HS-5 (cell line): ENCODE results near the gene LRRN4CL.
A peak's percentile ranks its signal among the peaks of the same experiment; 100 is the strongest.
"Not testable (repeated sequence)": the region's sequence is repeated elsewhere in the genome, so short reads cannot be mapped to it uniquely, and the experiment has no call there.

Source experiments
- DNase-seq: peaks from one replicate; pipeline ENCODE4 v3.0.0-alpha.2; 2012; ENCODE audit warnings: low read depth

The LRRN4CL gene

DNA sequence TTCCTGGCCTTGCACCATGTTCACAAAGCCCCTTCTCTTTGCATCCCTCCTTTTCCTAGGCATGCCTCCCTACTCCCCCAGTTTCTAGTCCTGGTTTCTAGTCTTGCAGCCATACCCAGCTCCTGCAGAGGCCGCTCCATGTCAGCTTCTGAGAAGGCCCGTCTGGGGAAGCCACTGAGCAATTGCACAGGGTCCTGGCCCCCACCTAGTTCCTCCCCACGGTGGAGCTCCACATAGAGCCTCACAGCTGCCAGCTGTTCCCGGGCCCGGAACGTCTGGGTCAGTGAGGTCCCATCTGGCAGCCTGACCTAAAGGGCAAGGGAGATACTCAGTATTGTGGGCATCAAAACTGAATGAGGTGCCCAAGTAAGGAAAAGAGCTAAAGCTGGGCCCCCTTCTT lies 12.6 kb downstream of the LRRN4CL start:
- no peak for DNase-seq

DNA sequence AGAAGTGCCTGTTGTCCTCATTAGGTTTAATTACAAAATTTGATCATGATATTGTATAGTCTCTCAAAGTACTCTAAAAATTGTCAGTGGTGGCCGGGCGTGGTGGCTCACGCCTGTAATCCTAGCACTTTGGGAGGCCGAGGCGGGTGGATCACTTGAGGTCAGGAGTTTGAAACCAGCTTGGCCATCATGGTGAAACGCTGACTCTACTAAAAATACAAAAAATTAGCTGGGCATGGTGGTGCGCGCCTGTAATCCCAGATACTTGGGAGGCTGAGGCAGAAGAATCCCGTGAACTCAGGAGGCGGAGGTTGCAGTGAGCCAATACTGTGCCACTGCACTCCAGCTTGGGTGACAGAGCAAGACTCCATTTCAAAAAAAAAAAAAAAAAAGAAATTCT lies 13.9 kb downstream of the LRRN4CL start:
- not testable (repeated sequence) for DNase-seq

DNA sequence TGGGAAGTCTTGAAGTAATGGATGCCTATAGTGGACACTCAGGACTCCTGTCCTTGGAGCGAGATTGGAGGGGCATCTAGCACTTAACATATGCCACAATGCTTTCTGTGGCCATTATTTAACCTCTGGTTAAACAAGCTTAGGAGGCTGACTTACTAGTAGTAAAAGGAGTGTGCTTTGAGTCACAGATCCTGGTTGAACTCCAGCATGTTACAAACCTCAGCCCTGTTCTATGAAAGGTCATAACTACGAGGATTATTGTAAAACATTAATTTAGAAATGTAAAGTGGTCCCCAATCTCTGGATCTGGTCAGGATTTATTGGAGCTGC lies 16.2 kb downstream of the LRRN4CL start:
- DNase-seq, result no peak

DNA sequence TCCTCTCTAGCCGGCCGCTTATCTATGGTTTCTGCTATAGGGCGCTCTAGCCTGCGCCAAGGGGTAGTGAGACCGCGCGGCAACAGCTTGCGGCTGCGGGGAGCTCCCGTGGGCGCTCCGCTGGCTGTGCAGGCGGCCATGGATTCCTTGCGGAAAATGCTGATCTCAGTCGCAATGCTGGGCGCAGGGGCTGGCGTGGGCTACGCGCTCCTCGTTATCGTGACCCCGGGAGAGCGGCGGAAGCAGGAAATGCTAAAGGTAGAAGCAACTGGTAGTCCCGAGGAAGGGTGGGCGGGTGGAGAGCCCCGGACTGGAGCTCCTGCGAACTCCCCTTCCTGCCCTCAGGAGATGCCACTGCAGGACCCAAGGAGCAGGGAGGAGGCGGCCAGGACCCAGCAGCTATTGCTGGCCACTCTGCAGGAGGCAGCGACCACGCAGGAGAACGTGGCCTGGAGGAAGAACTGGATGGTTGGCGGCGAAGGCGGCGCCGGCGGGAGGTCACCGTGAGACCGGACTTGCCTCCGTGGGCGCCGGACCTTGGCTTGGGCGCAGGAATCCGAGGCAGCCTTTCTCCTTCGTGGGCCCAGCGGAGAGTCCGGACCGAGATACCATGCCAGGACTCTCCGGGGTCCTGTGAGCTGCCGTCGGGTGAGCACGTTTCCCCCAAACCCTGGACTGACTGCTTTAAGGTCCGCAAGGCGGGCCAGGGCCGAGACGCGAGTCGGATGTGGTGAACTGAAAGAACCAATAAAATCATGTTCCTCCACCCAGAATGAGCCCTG lies 17.5 kb downstream of the LRRN4CL start, which contains the start of the genes LBHD1 and UQCC3:
Gene LBHD1, minus strand, starts transcription at position 660 of the 782 bp plus-strand sequence. CDS start 2,236 bp downstream, outside the sequence.
Gene UQCC3, plus strand, starts transcription at position 66 of the 782 bp plus-strand sequence. Its CDS starts 73 bp downstream, at position 139.
- peak; percentile 61 for DNase-seq

DNA sequence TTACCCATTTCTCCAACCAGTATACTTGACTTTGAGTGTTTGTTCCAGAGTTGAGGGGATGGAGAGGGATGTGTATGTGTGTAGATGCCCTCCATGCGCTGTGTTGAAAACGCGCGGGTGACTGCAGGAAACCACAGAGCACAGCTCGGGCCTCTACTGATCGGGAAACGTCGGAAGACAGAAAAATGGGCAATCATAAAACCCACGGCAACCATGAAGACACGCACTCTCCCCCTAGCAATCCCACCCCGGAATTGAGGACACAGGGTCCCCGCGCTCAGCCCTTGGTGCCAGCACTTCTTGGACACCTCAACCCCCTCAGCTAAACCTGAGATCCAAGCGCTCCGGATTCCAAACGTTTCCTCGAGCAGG lies 18.1 kb downstream of the LRRN4CL start:
- no peak for DNase-seq

DNA sequence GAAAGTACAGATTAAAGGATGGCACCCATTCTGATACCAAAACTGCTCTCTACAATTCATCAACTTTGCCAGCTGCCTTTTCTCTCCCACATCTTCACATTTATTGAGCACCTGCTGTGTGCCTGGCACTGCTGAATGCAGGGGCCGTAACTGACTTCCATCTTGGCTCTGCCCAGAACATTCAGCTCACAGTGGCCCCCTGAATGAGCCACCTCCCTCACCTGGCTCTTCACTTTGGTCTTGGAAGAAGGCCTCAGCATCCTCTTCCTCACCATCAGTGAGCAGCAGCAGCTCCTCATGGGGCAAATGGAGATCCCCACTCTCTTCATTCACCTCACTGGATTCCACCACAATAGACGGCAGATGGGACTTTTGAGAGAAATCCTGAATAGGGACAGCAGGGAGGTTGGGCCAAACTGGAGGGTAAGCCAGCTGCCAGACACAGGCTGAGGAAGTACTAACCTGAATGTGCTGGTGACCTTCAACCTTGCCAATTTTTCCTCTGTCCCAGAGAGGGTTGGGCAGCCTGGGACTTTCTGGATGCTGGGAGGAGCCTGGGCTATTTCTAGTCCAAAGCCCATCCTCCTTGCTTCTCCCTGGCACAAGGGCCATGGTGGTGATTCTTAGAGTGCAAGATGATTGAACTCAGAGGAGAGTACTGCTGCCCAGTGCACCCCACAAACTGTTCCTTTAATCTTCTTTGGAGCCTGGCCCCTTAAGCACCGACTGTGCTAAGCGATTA lies 19.7 kb downstream of the LRRN4CL start:
- DNase-seq, result no peak

DNA sequence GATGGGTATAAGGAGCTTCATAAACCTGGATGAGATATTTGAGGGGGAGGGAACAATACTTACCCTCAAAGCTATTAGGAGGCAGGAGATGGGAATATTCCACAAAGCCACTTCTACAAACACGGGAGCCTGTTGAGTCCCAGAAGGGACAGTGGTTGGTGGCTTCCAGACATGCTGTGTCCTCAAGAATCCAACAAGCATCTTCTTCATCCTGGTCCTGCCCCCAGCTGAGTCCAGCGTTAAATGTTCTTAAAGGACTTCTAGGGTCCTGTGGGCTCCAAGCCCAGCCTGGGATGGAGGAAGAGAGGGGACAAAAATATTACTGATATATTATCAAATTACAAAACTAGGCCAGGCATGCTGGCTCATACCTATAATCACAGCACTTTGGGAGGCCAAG lies 21.9 kb downstream of the LRRN4CL start:
- DNase-seq, result no peak

DNA sequence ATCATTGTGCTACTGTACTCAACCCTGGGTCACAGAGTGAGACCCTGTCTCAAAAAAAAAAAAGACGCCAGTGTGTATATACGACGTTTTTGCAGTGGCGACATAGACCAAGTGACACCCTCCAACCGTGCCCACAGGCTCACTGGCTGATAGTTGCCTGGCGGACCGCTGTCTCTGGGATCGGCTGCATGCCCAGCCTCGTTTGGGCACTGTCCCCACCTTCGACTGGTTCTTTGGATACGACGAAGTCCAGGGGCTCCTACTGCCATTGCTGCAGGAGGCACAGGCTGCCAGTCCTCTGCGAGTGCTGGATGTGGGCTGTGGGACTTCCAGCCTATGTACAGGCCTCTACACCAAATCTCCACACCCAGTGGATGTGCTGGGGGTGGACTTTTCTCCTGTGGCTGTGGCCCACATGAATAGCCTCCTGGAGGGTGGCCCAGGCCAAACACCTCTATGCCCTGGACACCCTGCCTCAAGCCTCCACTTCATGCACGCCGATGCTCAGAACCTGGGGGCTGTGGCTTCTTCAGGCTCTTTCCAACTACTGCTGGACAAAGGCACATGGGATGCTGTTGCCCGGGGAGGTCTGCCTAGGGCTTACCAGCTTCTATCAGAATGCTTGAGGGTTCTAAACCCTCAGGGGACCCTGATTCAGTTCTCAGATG lies 22.9 kb downstream of the LRRN4CL start:
- DNase-seq, result no peak

DNA sequence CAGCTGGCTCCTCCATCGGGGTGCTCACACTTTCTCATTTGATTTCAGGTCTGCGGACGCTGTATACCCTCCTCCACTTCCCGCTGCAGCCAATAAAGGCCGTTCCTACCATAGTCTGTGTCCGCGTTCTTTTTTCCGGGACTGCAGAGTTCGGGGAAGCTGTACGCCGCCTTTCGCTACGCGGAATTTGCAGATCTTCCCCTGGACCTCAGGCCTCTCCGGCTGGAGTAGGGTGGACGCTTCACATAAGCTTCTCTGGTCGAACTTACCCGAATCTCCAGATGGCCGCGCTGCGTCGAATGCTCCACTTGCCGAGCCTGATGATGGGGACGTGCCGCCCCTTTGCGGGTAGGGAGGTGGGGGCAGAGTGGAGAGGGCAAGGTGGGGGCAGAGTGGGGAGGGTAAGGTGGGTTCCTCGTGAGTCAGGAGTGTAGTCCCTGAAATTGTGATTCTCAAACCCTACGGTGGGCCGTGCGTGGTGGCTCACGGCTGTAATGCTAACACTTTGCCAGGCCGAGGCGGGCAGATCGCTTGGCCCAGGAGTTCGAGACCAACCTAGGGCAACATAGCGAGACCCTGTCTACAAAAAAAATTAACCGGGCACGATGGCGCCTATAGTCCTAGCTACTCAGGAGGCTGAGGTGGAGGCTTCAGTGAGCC lies 23.6 kb downstream of the LRRN4CL start:
- DNase-seq, result no peak

DNA sequence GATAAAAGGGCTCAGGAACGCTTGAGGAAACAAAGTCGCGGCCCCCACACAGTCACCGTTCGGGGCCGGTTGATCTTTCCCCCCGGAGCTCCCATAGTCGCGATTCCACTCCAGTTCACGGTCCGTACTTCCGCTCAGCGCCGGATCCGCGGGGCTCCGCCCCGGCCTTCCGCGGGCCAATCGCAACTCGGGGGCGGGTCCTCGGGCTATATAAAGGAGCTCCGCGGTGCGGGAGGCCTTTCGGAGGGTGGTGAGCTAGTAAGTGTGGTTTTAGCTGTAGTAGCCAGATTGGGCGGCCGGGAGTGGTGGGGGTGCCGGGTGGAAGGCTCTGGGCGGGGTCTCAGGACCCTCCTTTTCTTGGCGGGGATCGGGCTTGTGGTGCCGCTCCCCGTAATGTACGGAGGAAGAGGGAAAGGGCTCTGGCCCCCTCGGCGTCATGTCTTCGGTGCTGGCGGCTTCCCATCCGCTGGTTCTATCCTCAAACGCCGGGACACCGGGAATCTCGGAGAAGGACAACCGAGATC lies 24.2 kb downstream of the LRRN4CL start, which contains the start of the genes C11orf98 and CSKMT:
Gene C11orf98, minus strand, starts transcription at position 136 of the 524 bp plus-strand sequence. Its CDS starts 41 bp downstream, at position 95.
Gene CSKMT, plus strand, starts transcription at position 238 of the 524 bp plus-strand sequence. CDS start 568 bp downstream, outside the sequence.
- DNase-seq, result peak; percentile 80

DNA sequence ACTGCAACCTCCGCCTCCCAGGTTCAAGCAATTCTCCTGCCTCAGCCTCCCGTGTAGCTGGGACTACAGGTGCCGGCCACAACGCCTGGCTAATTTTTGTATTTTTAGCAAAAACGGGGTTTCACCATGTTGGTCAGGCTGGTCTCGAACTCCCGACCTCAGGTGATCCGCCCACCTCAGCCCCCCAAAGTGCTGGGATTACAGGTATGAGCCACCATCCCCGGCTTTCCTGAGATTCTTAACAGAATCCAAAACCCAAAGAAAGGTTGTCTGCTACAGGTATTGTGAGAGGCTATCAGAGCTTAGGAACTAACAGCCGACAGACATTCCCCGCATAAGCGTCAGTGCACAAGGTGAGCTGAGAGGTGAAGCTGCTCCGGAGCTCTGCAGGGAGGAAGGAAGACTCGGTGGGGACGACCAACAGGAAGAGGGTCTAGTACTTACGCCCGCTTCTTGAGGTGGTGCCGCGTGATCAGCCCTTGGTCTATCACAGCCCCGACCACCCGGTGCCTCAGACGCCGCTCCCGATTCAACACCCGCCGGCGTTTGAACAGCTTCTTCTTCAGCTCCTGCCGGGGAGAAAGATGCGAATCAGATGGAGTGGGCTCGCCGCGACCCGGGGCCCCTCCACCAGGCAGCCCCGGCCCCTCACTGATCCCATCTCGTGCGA lies 24.8 kb downstream of the LRRN4CL start:
- no peak for DNase-seq

DNA sequence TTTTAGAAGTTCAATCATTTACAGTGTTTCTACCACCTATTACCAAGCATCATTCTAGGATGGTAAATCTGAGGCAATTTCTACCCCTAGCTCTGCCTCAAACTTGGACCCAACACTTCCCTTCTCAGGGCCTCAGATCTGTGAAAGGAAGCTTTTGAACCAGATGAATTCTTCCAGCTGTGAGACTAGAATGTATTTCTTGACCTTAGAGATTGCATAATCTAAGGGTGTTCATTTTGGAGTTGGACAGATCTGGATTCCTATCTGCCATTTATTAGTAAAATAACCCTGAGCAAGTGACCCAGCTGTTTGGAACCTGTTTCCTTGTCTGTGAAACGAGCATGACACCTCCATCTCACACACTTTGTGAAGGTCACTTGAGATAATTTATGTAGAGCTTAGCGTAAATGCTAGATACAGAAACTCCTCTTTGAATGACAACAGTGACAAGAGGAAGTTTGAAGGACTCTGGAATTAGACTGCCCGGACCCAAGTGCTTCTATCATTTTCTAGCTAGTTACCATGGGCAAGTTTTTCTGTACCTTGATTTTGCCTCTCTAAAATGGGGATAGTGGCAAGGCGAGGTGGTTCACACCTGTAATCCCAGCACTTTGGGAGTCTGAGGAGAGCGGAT lies 32.4 kb downstream of the LRRN4CL start:
- no peak for DNase-seq

DNA sequence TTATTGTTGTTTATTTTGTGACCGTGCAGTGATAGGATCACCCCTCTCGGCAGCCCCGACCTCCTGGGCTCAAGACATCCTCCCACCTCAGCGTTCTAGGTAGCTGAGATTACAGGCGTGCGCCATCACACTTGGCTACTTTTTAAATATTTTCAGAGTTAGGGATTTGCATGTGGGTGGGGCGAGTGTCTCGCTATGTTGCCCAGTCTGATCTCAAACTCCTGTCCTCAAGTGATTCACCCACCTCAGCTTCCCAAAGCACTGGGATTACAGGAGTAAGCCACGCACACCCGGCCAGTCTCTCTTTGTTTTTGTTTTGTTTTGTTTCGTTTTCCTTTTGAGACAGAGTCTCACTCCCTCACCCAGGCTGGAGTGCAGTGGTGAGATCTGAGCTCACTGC lies 35.0 kb downstream of the LRRN4CL start:
- DNase-seq, result no peak

DNA sequence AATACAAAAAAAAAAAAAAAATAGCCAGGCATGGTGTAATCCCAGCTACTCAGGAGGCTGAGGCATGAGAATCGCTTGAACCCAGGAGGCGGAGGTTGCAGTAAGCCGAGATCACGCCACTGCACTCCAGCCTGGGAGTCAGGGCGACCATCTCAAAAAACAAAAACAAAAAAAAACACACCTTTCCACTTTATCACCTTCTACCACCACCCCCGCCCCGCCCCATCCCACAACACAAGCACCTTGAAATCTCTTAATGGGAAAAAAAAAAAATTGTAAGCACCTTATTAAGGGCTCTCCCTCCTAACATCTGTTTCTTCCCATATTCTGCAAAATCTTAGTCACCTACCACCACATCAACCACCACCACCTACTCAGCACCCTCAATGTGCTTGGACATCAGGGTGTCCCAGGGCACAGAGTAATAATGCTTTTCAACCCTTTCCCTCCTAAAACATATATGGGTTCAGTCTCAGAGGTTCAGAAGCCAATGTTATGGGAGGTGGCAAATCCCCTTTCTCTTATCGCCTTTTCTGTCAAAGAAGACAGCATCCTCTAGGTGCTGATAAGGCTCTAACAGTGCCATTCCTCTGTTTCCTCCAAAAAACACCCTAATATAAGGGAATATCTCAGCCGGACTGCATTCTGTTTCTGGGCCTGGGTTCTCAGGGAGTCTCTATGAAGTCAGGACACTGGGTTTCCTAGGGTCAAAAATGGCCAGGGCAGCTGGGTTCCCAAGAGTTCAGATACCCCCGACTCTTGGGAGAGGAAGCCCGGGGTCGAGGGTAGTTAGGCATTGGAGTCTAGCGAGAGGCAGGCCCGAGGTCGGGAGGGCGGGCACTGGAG lies 36.9 kb downstream of the LRRN4CL start:
- DNase-seq, result no peak

DNA sequence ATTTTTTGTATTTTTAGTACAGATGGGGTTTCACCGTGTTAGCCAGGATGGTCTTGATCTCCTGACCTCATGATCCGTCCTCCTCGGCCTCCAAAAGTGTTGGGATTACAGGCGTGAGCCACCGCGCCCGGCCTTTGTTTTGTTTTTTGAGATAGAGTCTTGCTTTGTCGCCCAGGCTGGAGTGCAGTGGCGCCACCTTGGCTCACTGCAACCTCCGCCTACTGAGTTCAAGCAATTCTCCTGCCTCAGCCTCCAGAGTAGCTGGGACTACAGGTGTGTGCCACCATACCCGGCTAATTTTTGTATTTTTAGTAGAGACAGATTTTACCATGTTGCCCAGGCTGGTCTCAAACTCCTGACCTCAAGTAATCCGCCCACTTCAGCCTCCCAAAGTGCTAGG lies 39.0 kb downstream of the LRRN4CL start:
- DNase-seq, result not testable (repeated sequence)

DNA sequence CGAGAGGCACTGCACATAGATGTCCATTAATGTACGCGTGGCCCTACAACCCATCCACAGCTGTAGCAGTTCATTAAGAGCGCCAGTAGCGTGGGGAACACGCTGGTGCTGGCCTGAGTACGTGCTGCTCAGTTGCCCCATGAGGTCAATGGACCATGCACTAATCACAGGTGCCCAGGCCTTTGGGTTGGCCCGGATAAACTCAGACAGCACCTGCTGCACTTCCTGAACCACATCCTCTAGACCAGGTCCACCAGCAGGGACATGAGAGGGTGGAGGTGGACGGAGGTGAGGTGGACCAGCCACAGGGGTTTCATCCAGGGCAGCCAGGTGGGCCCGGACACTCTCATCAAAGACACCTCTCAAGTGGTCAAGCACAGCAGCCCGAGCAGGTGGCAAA lies 39.8 kb downstream of the LRRN4CL start:
- no peak for DNase-seq

DNA sequence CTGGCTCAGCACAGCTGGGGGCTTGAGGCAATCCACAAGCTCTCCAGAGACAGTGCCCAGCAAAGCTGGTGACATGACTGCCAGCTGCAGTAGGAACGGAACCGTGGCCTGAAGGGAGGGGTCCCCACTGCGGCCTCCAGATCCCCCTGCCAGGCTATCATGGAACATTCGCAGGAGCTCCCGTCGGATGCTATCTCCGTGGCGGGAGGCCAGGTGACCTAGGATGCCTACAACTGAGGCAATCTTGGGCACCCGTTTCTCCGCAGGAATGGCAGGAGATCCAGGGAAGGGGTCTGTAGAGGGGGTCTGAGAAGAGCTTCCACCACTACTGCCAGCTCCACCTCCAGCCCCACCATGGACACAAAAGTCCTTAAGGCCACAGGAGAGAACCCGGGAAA lies 40.4 kb downstream of the LRRN4CL start:
- DNase-seq, result no peak

DNA sequence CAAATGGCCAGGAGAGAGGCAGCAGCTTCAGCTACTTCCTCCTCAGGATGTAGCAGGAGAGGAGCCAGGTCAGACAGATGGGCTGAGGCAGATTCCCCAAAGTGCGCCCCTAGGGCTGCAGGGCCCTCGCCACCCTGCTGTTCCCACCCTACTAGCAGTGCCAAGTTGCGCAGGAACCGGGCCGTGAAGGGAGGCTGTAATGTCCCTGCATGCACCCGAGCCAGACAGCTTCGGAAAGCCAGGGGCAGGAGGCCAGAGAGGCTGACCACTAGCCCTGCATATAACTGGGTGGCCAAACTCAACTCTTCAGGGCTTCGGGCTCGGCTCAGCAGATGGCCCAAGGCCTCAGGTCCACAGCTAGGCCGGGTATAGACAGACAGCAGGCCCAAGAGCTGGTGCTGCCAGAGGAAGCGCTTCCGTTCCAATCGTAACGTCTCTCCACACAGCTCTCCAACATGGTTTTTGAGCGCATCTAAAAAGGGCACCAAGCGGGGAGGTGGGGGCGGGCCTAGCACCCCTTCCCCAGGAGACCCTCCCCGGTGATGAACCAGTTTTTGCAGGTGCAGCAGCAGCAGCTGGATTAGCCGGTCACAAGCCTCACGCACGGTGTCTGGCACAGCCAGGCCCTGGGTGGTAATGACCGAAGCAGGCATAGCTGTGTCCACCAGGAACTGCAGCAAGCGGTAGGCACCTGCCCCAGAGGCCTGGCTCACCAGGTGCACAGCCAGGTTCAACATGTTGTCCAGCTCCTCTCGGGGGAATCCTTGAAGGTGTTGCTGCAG lies 41.0 kb downstream of the LRRN4CL start:
- no peak for DNase-seq

DNA sequence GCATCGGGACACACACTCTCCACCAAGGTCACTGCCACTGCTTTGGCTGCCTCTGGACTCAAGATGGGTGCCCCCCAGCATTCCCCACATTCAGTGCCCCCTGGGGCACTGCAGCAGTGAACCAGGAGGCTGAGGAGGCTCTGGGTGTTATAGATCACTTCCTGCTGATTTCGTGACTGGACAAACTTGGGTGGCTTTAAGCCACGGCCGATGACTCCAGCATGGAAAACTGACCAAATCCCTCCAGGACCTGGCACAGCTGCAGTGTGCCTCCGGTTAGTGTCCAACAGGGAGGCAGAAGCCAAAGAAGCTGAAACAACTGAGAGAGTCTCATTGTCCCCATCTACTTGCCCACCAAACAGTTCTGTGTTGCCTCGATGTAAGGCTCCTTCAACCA lies 41.7 kb downstream of the LRRN4CL start:
- DNase-seq, result no peak
